Osteocyte (in vitro differentiated cells): ENCODE data around the gene NPIPA7. TPM values are rescaled to one million over a fixed set of nuclear protein-coding genes. Genes with fewer than 3 reads are reported as not detected.
"Not testable (repeated sequence)": the region's sequence is repeated elsewhere in the genome, so short reads cannot be mapped to it uniquely, and the experiment has no call there.

ENCODE experiments used
- DNase-seq: peaks from one replicate; pipeline ENCODE4 v3.0.0; 2021; ENCODE audit warnings: mixed read lengths; ENCODE audit not compliant: unreplicated experiment; ENCODE audit errors: extremely low spot score
- H3K27ac Mint-ChIP-seq: one replicate; pipeline ENCODE4 v1.8.0; 2021; ENCODE audit warnings: mild to moderate bottlenecking, mixed read lengths; ENCODE audit not compliant: unreplicated experiment
- H3K27me3 Mint-ChIP-seq: one replicate; pipeline ENCODE4 v1.8.0; 2021; ENCODE audit warnings: mixed read lengths; ENCODE audit not compliant: unreplicated experiment
- H3K36me3 Mint-ChIP-seq: one replicate; pipeline ENCODE4 v1.8.0; 2021; ENCODE audit warnings: mixed read lengths; ENCODE audit not compliant: unreplicated experiment
- H3K4me1 Mint-ChIP-seq: one replicate; pipeline ENCODE4 v1.8.0; 2021; ENCODE audit warnings: mixed read lengths; ENCODE audit not compliant: unreplicated experiment
- H3K4me3 Mint-ChIP-seq: one replicate; pipeline ENCODE4 v1.8.0; 2021; ENCODE audit warnings: mild to moderate bottlenecking, moderate library complexity, mixed read lengths; ENCODE audit not compliant: unreplicated experiment
- H3K9me3 Mint-ChIP-seq: one replicate; pipeline ENCODE4 v1.8.0; 2021; ENCODE audit warnings: mixed read lengths; ENCODE audit not compliant: unreplicated experiment
- long read RNA-seq: library from polyadenylated mRNA; unstranded; transcript quantifications from one replicate; pipeline ENCODE4 v2.0.0, GENCODE V29; 2021
- total RNA-seq: library from RNA; stranded (reverse); gene quantifications from 2 replicates; pipeline ENCODE4 v1.2.1, GENCODE V29; 2021

The NPIPA7 gene
- 5.9 and 7.6 TPM in 2 replicates for total RNA-seq
- long read RNA-seq: 0 reads

DNA sequence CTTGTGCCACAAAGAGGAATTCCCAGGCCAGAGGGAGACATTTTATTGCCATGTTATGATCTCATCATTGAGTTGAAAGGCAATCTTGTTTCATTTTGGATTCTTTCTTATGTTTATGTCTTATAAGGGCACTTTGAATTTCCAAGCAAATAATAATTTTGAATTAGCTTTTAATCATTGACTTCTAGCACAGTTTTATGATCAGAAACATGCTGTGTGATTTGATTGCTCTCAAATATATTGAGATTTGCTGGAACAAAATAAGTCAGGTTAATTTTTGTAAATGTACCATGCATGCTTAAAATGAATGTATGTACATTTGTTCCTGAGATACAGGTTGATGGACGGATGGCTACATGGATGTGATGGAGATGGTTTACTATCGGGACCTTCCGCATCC, at the start of gene NPIPA7:
NPIPA7 (plus strand) TSS at position 301 of the 400 bp plus-strand sequence. CDS start 105 bp downstream, outside the sequence.
- H3K4me1 Mint-ChIP-seq, DNase-seq, H3K36me3 Mint-ChIP-seq, H3K4me3 Mint-ChIP-seq, H3K9me3 Mint-ChIP-seq, H3K27me3 Mint-ChIP-seq, H3K27ac Mint-ChIP-seq: not testable (repeated sequence)

- not testable (repeated sequence) for H3K4me1 Mint-ChIP-seq, H3K36me3 Mint-ChIP-seq, DNase-seq, H3K4me3 Mint-ChIP-seq, H3K27me3 Mint-ChIP-seq, H3K9me3 Mint-ChIP-seq, H3K27ac Mint-ChIP-seq
Observed at GRCh38 chr16:16331466-16331865, 47.5 kb upstream of the NPIPA7 start.

- not testable (repeated sequence) for DNase-seq, H3K27me3 Mint-ChIP-seq, H3K9me3 Mint-ChIP-seq, H3K27ac Mint-ChIP-seq, H3K4me3 Mint-ChIP-seq, H3K4me1 Mint-ChIP-seq, H3K36me3 Mint-ChIP-seq
Observed at GRCh38 chr16:16357556-16357955, 21.4 kb upstream of the NPIPA7 start.

DNA sequence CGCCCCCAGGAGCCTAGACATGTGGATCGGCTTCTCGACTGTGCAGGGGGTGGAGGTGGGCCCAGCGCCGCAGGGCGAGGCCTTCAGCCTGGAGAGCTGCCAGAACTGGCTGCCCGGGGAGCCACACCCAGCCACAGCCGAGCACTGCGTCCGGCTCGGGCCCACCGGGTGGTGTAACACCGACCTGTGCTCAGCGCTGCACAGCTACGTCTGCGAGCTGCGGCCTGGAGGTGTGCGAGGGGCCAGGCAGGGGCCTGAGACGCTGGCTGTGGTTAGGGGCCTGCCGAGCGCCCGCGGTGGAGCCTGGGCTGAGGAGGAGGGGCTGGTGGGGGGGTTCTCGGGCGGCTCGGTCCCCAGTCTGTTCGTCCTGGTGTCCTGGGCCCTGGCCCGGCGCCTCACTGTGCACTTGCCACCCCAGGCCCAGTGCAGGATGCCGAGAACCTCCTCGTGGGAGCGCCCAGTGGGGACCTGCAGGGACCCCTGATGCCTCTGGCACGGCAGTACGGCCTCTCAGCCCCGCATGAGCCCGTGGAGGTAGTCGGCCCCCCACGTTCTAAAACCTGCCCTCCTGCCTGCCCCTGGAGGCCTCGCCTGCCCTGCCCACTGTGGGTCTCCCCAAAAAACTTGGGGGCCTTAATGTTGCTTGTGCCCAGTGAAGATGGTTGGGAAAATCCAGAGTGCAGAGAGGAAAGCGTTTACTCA, 20.2 kb upstream of the NPIPA7 start:
- not testable (repeated sequence) for DNase-seq, H3K27ac Mint-ChIP-seq, H3K4me1 Mint-ChIP-seq, H3K9me3 Mint-ChIP-seq, H3K36me3 Mint-ChIP-seq, H3K27me3 Mint-ChIP-seq, H3K4me3 Mint-ChIP-seq

DNA sequence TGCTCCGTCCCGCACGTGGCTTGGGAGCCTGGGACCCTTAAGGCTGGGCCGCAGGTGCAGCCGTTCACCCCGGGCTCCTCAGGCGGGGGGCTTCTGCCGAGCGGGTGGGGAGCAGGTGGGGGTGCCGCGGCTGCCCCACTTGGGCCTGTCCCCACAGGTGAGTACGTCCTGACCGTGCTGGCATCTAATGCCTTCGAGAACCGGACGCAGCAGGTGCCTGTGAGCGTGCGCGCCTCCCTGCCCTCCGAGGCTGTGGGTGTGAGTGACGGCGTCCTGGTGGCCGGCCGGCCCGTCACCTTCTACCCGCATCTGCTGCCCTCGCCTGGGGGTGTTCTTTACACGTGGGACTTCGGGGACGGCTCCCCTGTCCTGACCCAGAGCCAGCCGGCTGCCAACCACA, 15.3 kb upstream of the NPIPA7 start:
- not testable (repeated sequence) for H3K9me3 Mint-ChIP-seq, H3K27ac Mint-ChIP-seq, DNase-seq, H3K36me3 Mint-ChIP-seq, H3K4me1 Mint-ChIP-seq, H3K27me3 Mint-ChIP-seq, H3K4me3 Mint-ChIP-seq

DNA sequence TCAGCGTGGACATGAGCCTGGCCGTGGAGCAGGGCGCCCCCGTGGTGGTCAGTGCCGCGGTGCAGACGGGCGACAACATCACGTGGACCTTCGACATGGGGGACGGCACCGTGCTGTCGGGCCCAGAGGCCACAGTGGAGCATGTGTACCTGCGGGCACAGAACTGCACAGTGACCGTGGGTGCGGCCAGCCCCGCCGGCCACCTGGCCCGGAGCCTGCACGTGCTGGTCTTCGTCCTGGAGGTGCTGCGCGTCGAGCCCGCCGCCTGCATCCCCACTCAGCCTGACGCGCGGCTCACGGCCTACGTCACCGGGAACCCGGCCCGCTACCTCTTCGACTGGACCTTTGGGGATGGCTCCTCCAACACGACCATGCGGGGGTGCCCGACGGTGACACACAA, 14.8 kb upstream of the NPIPA7 start:
- DNase-seq, H3K4me1 Mint-ChIP-seq, H3K27ac Mint-ChIP-seq, H3K36me3 Mint-ChIP-seq, H3K27me3 Mint-ChIP-seq, H3K9me3 Mint-ChIP-seq, H3K4me3 Mint-ChIP-seq: not testable (repeated sequence)

DNA sequence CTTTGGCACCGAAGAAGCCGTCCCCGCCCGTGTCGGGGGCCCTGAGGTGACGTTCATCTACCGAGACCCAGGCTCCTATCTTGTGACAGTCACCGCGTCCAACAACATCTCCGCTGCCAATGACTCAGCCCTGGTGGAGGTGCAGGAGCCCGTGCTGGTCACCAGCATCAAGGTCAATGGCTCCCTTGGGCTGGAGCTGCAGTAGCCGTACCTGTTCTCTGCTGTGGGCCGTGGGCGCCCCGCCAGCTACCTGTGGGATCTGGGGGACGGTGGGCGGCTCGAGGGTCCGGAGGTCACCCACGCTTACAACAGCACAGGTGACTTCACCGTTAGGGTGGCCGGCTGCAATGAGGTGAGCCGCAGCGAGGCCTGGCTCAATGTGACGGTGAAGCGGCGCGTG, 14.2 kb upstream of the NPIPA7 start:
- H3K27me3 Mint-ChIP-seq, H3K4me3 Mint-ChIP-seq, H3K36me3 Mint-ChIP-seq, H3K4me1 Mint-ChIP-seq, H3K9me3 Mint-ChIP-seq, H3K27ac Mint-ChIP-seq: not testable (repeated sequence)
- DNase-seq: peak; percentile 53

GRCh38 chr16:16365319-16365718, 13.6 kb upstream of the NPIPA7 start:
- not testable (repeated sequence) for H3K27me3 Mint-ChIP-seq, H3K4me3 Mint-ChIP-seq, H3K9me3 Mint-ChIP-seq, H3K27ac Mint-ChIP-seq, H3K36me3 Mint-ChIP-seq, H3K4me1 Mint-ChIP-seq
- peak; percentile 83 for DNase-seq

DNA sequence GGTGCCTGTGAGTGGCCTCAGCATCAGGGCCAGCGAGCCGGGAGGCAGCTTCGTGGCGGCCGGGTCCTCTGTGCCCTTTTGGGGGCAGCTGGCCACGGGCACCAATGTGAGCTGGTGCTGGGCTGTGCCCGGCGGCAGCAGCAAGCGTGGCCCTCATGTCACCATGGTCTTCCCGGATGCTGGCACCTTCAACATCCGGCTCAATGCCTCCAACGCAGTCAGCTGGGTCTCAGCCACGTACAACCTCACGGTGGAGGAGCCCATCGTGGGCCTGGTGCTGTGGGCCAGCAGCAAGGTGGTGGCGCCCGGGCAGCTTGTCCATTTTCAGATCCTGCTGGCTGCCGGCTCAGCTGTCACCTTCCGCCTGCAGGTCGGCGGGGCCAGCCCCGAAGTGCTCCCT, 13.1 kb upstream of the NPIPA7 start:
- H3K36me3 Mint-ChIP-seq, H3K27me3 Mint-ChIP-seq, DNase-seq, H3K27ac Mint-ChIP-seq, H3K4me1 Mint-ChIP-seq, H3K9me3 Mint-ChIP-seq, H3K4me3 Mint-ChIP-seq: not testable (repeated sequence)

- H3K9me3 Mint-ChIP-seq, H3K27me3 Mint-ChIP-seq, H3K27ac Mint-ChIP-seq, H3K36me3 Mint-ChIP-seq, H3K4me1 Mint-ChIP-seq, H3K4me3 Mint-ChIP-seq: not testable (repeated sequence)
- peak; percentile 85 for DNase-seq
Observed at GRCh38 chr16:16366552-16367284, 12.2 kb upstream of the NPIPA7 start.

DNA sequence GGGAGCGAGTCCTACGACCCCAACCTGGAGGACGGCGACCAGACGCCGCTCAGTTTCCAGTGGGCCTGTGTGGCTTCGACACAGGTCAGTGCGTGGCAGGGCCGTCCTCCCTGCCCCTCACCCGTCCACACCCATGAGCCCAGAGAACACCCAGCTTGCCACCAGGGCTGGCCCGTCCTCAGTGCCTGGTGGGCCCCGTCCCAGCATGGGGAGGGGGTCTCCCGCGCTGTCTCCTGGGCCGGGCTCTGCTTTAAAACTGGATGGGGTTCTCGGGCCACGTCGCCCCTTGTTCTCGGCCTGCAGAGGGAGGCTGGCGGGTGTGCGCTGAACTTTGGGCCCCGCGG, 11.7 kb upstream of the NPIPA7 start:
- not testable (repeated sequence) for H3K9me3 Mint-ChIP-seq, H3K4me3 Mint-ChIP-seq, H3K36me3 Mint-ChIP-seq, H3K27me3 Mint-ChIP-seq, H3K27ac Mint-ChIP-seq, DNase-seq, H3K4me1 Mint-ChIP-seq

DNA sequence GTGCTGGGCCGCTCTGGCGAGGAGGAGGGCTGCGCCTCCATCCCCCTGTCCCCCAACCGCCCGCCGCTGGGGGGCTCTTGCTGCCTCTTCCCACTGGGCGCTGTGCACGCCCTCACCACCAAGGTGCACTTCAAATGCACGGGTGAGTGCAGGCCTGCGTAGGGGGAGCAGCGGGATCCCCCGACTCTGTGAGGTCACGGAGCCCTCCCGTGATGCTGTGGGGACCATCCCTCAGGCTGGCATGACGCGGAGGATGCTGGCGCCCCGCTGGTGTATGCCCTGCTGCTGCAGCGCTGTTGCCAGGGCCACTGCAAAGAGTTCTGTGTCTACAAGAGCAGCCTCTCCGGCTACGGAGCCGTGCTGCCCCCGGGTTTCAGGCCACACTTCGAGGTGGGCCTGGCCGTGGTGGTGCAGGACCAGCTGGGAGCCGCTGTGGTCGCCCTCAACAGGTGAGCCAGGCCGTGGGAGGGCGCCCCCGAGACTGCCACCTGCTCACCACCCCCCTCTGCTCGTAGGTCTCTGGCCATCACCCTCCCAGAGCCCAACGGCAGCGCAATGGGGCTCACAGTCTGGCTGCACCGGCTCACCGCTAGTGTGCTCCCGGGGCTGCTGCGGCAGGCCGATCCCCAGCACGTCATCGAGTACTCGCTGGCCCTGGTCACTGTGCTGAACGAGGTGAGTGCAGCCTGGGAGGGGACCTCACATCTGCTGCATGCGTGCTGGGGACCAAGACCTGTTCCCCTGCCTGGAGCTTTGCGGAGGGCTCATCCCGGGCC, 9.7 kb upstream of the NPIPA7 start:
- not testable (repeated sequence) for H3K9me3 Mint-ChIP-seq, H3K36me3 Mint-ChIP-seq, H3K27me3 Mint-ChIP-seq, H3K4me1 Mint-ChIP-seq, H3K4me3 Mint-ChIP-seq, H3K27ac Mint-ChIP-seq
- DNase-seq: peak; percentile 84
